GM12878 (cell line): Measurements from ENCODE around the gene SERTAD1. TPM values are rescaled to one million over a fixed set of nuclear protein-coding genes. Genes with fewer than 3 reads are reported as not detected.

Source experiments
- BMI1 ChIP-seq: fragments of 450-650 bp; IDR thresholded peaks from 2 replicates; pipeline ENCODE4 v1.6.1; 2016; ENCODE audit warnings: mild to moderate bottlenecking, moderate library complexity, borderline replicate concordance
- BRCA1 ChIP-seq: IDR thresholded peaks from 2 replicates; pipeline ENCODE4 v1.6.1; 2011; ENCODE audit warnings: low read depth, low read length, improper control_type of control experiment
- CUX1 ChIP-seq: IDR thresholded peaks from 2 replicates; pipeline ENCODE4 v1.6.1; 2012; ENCODE audit warnings: improper control_type of control experiment, low read depth, low read length; ENCODE audit not compliant: insufficient replicate concordance
- FOXK2 ChIP-seq: fragments of 450-650 bp; IDR thresholded peaks from 2 replicates; pipeline ENCODE4 v1.6.1; 2017; ENCODE audit warnings: mild to moderate bottlenecking, moderate library complexity
- HDAC2 ChIP-seq: fragments of 200-600 bp; sonication (generic); IDR thresholded peaks from 2 replicates; pipeline ENCODE4 v1.6.1; 2017
- HDAC6 ChIP-seq: fragments of 200-600 bp; sonication (generic); IDR thresholded peaks from one replicate; pipeline ENCODE4 v1.8.0; 2017; ENCODE audit warnings: antibody characterized with exemption; ENCODE audit not compliant: unreplicated experiment
- IRF3 ChIP-seq: fragments of 450-650 bp; IDR thresholded peaks from 2 replicates; pipeline ENCODE4 v1.6.1; 2014; ENCODE audit warnings: mild to moderate bottlenecking
- KDM1A ChIP-seq: fragments of 200-600 bp; sonication (generic); IDR thresholded peaks from 2 replicates; pipeline ENCODE4 v1.6.1; 2016; ENCODE audit warnings: borderline replicate concordance
- MLLT1 ChIP-seq: fragments of 450-650 bp; IDR thresholded peaks from 2 replicates; pipeline ENCODE4 v1.6.1; 2016; ENCODE audit warnings: mild to moderate bottlenecking
- MYC ChIP-seq: IDR thresholded peaks from 2 replicates; pipeline ENCODE4 v1.6.1; 2011; ENCODE audit warnings: mild to moderate bottlenecking, low read length, moderate library complexity, inconsistent platforms; ENCODE audit not compliant: insufficient read depth, insufficient replicate concordance, insufficient read length, severe bottlenecking
- NFXL1 ChIP-seq: fragments of 450-650 bp; IDR thresholded peaks from 2 replicates; pipeline ENCODE4 v1.6.1; 2017; ENCODE audit warnings: antibody characterized with exemption, mild to moderate bottlenecking, borderline replicate concordance
- RFX5 ChIP-seq: IDR thresholded peaks from 2 replicates; pipeline ENCODE4 v1.6.1; 2011; ENCODE audit warnings: low read depth, low read length, improper control_type of control experiment
- SIN3A ChIP-seq: IDR thresholded peaks from 2 replicates; pipeline ENCODE4 v1.6.1; 2012; ENCODE audit warnings: low read depth, low read length, improper control_type of control experiment
- SIX5 ChIP-seq: IDR thresholded peaks from 2 replicates; pipeline ENCODE4 v1.6.1; 2011; ENCODE audit warnings: mild to moderate bottlenecking, low read depth, low read length, moderate library complexity; ENCODE audit not compliant: severe bottlenecking
- SKIL ChIP-seq: fragments of 450-650 bp; IDR thresholded peaks from 2 replicates; pipeline ENCODE4 v1.6.1; 2017; ENCODE audit warnings: mild to moderate bottlenecking, low read depth, inconsistent platforms; ENCODE audit not compliant: poor library complexity, severe bottlenecking
- TAF1 ChIP-seq: IDR thresholded peaks from 2 replicates; pipeline ENCODE4 v1.6.1; 2011; ENCODE audit warnings: mild to moderate bottlenecking, low read depth, low read length, borderline replicate concordance
- USF1 ChIP-seq: IDR thresholded peaks from 2 replicates; pipeline ENCODE4 v1.6.1; 2011; ENCODE audit warnings: borderline replicate concordance, low read depth, mild to moderate bottlenecking, moderate library complexity, mixed read lengths, low read length; ENCODE audit not compliant: insufficient read depth; ENCODE audit errors: extremely low read length
- ZSCAN29 ChIP-seq: fragments of 450-650 bp; IDR thresholded peaks from 2 replicates; pipeline ENCODE4 v1.6.1; 2017; ENCODE audit warnings: mild to moderate bottlenecking, moderate library complexity
- polyA plus RNA-seq, 11 experiments: library from polyadenylated mRNA; depleted of rRNA in 4 of 11; unstranded in 6 of 11; stranded (reverse) in 5 of 11; fragments of >200 nt; fragmentation: Nextera tagmentation in 4 of 11; fragmentation: Illumina TruSeq in 1 of 11; extraction: Ambion mirVana in 4 of 11; extraction: Trizol in 1 of 11; gene quantifications; 1 replicate in 1 of 11; 2 replicates in 10 of 11; pipeline versions ENCODE4 v1.2.1 to v1.2.3, GENCODE V29; 2011 to 2016; ENCODE audit warnings: inconsistent platforms in 2 of 11, missing spikeins in 2 of 11, low read depth in 1 of 11
- total RNA-seq, 4 experiments: library from RNA; depleted of rRNA in 3 of 4; stranded (reverse); fragments of >200 nt in 3 of 4; fragmentation: Illumina TruSeq in 1 of 4; extraction: Trizol in 1 of 4; gene quantifications; 2 replicates each; pipeline versions ENCODE4 v1.2.1 to v1.2.3, GENCODE V29; 2013 to 2021

Gene SERTAD1
- total and polyA plus RNA-seq, 10 of the 15 experiments (the other 5 are each of a cell fraction or from before 2014, with no cell fraction given) = 0.23 to 14.2 (median 8.0) TPM

- no peak for TF ChIP-seq CUX1
- no peak for TF ChIP-seq NFXL1
- TF ChIP-seq HDAC6 = peak; percentile 52
- TF ChIP-seq FOXK2 = no peak
- TF ChIP-seq RFX5 = peak; percentile 94
- TF ChIP-seq IRF3 = peak; percentile 81
- no peak for TF ChIP-seq HDAC2
- TF ChIP-seq SKIL = peak; percentile 35
- TF ChIP-seq ZSCAN29 = no peak
- no peak for TF ChIP-seq KDM1A
- peak; percentile 60 for TF ChIP-seq MYC
- TF ChIP-seq SIN3A = 0 out of 2 replicates have a peak, but pooled peaks have one; percentile 32
- TF ChIP-seq MLLT1 = no peak
- TF ChIP-seq USF1 = no peak
- no peak for TF ChIP-seq BMI1
- TF ChIP-seq SIX5 = no peak
- peak; percentile 82 for TF ChIP-seq TAF1
- TF ChIP-seq BRCA1 = no peak
These were observed at the start of gene SERTAD1 (continued) for GRCh38 chr19:40425450-40426287.
